ENCODE results near the gene GID8. TPM values are rescaled to one million over a fixed set of nuclear protein-coding genes. Genes with fewer than 3 reads are reported as not detected.

The GID8 gene
- total and polyA plus RNA-seq, 2 of the 13 experiments (the other 11 are each of a cell fraction or from before 2014, with no cell fraction given): 39.6 to 59.8 TPM

- intact Hi-C loops (cut with micrococcal nuclease; ENCODE audit: unreplicated experiment) (no loop called here), in situ Hi-C loops (cut with HindIII; ENCODE audit: extremely low pct_ligation_motif_present, low pct_unique_long_range_greater_than_20kb) (no loop called here)
- no TSS peak for BruUV-seq (replicated peaks)
- H2AFZ ChIP-seq (ENCODE audit: low read length): no peak overlapping the region
- H3K9ac ChIP-seq (ENCODE audit: insufficient read depth, low read depth, low read length): no peak overlapping the region
- no peak overlapping the region for H3K27ac ChIP-seq (ENCODE audit: extremely low read length, insufficient read depth, low read length)
- peaks cover 15% of the 10 kb centered on the region for H3K4me1 ChIP-seq (ENCODE audit: insufficient read depth, low read length)
- ATAC-seq (no peak), DNase-seq (ENCODE audit: low spot score) (no peak), FAIRE-seq (no peak)
- H3K36me3 ChIP-seq (replicated peaks in 1 of 2; ENCODE audit: control insufficient read depth in 1 of 2, insufficient read depth in 2 of 2, low read length in 2 of 2): peaks cover 53 to 90% of the 10 kb centered on the region in 2 experiments
- TF ChIP-seq EED (CRISPR knock-in tag; IDR thresholded peaks at IDR 0.05) (0 out of 2 replicates have a peak, but pooled peaks have one; percentile 32), ZNF280B (CRISPR knock-in tag; IDR thresholded peaks at IDR 0.05; ENCODE audit: borderline replicate concordance) (0 out of 2 replicates have a peak, but pooled peaks have one; percentile 32), ZNF263 (CRISPR knock-in tag; IDR thresholded peaks at IDR 0.05) (no peak)
- TF ChIP-seq, protein P1, sequence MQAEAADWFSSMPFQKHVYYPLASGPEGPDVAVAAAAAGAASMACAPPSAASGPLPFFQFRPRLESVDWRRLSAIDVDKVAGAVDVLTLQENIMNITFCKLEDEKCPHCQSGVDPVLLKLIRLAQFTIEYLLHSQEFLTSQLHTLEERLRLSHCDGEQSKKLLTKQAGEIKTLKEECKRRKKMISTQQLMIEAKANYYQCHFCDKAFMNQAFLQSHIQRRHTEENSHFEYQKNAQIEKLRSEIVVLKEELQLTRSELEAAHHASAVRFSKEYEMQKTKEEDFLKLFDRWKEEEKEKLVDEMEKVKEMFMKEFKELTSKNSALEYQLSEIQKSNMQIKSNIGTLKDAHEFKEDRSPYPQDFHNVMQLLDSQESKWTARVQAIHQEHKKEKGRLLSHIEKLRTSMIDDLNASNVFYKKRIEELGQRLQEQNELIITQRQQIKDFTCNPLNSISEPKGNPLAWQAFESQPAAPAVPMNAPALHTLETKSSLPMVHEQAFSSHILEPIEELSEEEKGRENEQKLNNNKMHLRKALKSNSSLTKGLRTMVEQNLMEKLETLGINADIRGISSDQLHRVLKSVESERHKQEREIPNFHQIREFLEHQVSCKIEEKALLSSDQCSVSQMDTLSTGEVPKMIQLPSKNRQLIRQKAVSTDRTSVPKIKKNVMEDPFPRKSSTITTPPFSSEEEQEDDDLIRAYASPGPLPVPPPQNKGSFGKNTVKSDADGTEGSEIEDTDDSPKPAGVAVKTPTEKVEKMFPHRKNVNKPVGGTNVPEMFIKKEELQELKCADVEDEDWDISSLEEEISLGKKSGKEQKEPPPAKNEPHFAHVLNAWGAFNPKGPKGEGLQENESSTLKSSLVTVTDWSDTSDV (CRISPR knock-in tag; IDR thresholded peaks at IDR 0.05): 0 out of 2 replicates have a peak, but pooled peaks have one; percentile 50
- TF ChIP-seq, protein P2, sequence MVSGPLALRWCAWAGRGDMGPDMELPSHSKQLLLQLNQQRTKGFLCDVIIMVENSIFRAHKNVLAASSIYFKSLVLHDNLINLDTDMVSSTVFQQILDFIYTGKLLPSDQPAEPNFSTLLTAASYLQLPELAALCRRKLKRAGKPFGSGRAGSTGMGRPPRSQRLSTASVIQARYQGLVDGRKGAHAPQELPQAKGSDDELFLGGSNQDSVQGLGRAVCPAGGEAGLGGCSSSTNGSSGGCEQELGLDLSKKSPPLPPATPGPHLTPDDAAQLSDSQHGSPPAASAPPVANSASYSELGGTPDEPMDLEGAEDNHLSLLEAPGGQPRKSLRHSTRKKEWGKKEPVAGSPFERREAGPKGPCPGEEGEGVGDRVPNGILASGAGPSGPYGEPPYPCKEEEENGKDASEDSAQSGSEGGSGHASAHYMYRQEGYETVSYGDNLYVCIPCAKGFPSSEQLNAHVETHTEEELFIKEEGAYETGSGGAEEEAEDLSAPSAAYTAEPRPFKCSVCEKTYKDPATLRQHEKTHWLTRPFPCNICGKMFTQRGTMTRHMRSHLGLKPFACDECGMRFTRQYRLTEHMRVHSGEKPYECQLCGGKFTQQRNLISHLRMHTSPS (CRISPR knock-in tag; IDR thresholded peaks at IDR 0.05; ENCODE audit: low read depth): no peak
- CTCF ChIA-PET (ENCODE audit: low intra/inter-chr PET ratio, low total read pairs): no interaction called here
- H3K4me2 ChIP-seq (ENCODE audit: low read depth, low read length): no peak overlapping the region
- no peak overlapping the region for H3K4me3 ChIP-seq (replicated peaks in 1 of 3; ENCODE audit: insufficient read depth in 1 of 3, low read depth in 2 of 3, low read length in 3 of 3)
- 93% methylated on average over 15 of the region's 15 CpGs for WGBS (ENCODE audit: low lambda C conversion rate)
- no peaks in the 10 kb centered on the region for H3K27me3 ChIP-seq (ENCODE audit: control insufficient read depth in 1 of 2, insufficient read depth in 2 of 2, low read length in 2 of 2)
- POLR2A ChIA-PET: no interaction called here
- no peaks in the 10 kb centered on the region for H4K20me1 ChIP-seq (ENCODE audit: insufficient read depth, low read length)
- H3K9me3 ChIP-seq (ENCODE audit: low read length): no peaks in the 10 kb centered on the region
- H3K79me2 ChIP-seq (ENCODE audit: insufficient read depth, low read length): no peaks in the 10 kb centered on the region
Measured at GRCh38 chr20:62891111-62891510, 46.8 kb upstream of the GID8 start.
